Transverse colon (tissue), 3 donors: ENCODE data around the gene GMIP.
"Not testable (repeated sequence)": the region's sequence is repeated elsewhere in the genome, so short reads cannot be mapped to it uniquely, and the experiment has no call there.

ENCODE experiments used
- EP300 ChIP-seq: sonication (generic); formaldehyde crosslinking; IDR thresholded peaks from one replicate; pipeline ENCODE4 v1.6.1; 2017; ENCODE audit warnings: antibody characterized with exemption, low read depth
- TF ChIP-seq, protein P1 (sequence below), 5 experiments: fragments of 200-600 bp in 3 of 5; fragments of 450-650 bp in 2 of 5; sonication (generic) in 3 of 5; IDR thresholded peaks; 1 replicate in 2 of 5; 2 replicates in 3 of 5; pipeline ENCODE4 v1.5.1; 2016 to 2017; ENCODE audit warnings: antibody characterized with exemption in 5 of 5, inconsistent platforms in 3 of 5, mild to moderate bottlenecking in 2 of 5, moderate library complexity in 1 of 5

DNA sequence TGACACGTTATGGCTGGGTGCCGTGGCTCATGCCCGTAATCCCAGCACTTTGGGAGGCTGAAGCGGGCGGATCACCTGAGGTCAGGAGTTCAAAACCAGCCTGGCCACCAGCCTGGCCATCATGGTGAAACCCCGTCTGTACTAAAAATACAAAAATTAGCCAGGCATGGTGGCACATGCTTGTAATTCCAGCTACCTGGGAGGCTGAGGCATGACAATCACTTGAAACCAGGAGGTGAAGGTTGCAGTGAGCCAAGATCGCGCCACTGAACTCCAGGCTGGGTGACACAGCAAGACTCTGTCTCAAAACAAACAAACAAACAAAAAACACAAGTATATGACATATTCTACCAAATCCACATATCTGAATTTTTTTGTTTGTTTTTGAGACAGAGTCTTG is 36.8 kb downstream of the GMIP start:
- TF ChIP-seq, protein P1, sequence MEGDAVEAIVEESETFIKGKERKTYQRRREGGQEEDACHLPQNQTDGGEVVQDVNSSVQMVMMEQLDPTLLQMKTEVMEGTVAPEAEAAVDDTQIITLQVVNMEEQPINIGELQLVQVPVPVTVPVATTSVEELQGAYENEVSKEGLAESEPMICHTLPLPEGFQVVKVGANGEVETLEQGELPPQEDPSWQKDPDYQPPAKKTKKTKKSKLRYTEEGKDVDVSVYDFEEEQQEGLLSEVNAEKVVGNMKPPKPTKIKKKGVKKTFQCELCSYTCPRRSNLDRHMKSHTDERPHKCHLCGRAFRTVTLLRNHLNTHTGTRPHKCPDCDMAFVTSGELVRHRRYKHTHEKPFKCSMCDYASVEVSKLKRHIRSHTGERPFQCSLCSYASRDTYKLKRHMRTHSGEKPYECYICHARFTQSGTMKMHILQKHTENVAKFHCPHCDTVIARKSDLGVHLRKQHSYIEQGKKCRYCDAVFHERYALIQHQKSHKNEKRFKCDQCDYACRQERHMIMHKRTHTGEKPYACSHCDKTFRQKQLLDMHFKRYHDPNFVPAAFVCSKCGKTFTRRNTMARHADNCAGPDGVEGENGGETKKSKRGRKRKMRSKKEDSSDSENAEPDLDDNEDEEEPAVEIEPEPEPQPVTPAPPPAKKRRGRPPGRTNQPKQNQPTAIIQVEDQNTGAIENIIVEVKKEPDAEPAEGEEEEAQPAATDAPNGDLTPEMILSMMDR (IDR thresholded peaks at IDR 0.05), result not testable (repeated sequence)
- not testable (repeated sequence) for TF ChIP-seq EP300
